NCI-H2081 (cell line): ENCODE data around the gene CLSTN2.

Source experiments
- DNase-seq, 2 experiments: peaks; one replicate each; lab custom pipeline; 2025; lab: John Stamatoyannopoulos, UW

The CLSTN2 gene

DNA sequence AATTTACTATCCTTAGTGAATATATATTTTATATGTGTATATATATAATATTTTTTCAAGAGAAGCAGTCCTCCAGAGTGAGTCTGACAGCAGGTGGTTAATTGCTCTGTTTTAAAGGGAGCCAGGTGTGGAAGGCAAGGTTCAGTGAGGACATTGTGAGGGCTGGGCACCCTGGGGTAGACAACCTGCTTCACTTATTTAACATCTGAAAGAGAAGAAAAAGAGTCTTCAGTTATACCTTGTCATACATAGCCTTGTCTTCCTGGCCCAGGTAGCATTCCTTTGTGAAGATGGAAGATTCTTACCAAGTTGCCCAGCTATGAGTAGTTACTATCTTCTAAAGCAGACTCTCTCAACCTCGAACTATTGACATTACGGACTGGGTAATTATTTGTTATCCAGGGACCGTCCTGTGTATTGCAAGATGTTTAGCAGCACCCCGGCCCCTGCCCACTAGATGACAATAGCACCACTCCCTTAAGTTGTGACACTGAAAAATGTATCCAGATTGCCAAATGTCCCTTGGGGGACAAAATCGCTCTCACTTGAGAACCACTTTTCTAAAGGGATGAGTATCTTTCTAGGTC lies 406.9 kb downstream of the CLSTN2 start:
- DNase-seq, result peak; percentile 69 to 87

DNA sequence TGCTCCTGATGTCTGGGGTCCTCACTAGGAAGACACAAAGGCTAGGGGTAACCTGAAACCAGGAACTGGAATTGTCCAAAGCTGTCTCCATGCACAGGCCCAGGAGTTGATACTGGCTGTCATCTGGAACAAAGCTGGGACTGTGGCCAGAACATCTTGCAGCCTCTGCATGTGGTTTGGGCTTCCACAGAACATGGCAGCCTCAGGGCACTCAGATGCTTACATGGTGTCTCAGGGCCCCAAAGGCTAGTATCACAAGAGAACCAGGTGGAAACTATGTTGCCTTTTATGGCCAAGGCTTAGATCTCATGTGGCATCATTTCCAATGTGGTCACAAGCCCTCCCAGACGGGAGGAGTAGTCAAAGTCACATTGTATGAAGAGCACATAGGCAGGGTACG lies 407.7 kb downstream of the CLSTN2 start:
- DNase-seq, result peak; percentile 43 to 85

DNA sequence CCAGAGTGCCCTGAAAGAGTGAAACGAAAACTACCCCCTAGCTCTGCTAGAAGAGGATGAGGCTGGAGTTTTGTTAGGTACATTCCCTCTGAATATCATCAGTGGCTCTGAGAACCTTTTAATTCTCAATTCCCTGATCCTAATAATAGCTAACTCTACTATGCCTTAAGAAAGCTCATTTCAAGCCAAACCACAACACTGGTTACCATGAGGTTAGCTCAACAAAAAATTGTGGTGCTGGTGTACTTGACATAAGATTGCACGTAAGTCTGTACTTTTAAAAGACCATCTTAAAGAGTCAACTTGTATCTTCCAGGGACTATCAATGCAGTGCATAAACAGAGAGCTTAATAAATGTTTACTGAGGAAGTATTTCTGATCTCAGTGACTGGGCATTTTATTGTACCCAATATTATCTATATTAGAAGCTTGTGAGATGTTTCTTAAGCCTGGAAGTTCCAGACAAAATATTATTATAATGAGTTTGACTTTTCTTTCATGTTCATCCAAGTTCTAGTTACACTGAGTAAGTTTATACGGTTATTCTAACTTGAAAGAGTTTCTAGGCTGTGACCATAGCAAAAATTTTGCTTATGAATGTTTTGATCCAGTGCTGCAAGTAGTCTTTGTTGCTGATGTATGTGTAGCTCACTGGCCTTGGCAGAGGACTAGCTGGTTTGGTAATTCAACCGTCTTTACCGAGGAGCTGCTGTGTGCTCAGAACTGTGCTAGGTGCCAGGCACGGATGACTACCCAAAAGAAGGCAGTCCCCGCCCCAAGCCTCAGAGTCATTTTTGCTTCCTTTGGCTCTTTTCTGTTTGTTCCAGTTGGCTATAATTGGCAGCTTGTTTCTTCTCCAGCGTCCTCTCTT lies 408.5 kb downstream of the CLSTN2 start:
- DNase-seq, result no peak

DNA sequence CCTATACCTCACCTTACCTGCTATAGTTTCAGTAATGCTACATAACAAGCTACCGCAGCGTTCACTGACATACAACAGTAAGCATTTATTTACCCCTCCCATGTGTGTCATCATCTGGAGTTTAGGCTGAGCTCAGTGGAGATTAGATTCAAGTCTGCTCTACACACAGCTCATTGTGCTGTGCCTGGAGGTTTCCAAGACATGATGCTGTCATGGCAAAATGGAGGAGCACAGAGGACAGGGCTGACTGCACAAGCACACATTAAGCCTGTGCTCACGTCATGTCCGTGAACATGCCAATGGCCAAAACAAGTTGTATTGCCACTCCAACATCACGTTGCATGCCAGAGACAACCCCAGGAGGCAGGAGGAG lies 409.1 kb downstream of the CLSTN2 start:
- DNase-seq, result peak in 1 of 2 experiments; percentile 35

DNA sequence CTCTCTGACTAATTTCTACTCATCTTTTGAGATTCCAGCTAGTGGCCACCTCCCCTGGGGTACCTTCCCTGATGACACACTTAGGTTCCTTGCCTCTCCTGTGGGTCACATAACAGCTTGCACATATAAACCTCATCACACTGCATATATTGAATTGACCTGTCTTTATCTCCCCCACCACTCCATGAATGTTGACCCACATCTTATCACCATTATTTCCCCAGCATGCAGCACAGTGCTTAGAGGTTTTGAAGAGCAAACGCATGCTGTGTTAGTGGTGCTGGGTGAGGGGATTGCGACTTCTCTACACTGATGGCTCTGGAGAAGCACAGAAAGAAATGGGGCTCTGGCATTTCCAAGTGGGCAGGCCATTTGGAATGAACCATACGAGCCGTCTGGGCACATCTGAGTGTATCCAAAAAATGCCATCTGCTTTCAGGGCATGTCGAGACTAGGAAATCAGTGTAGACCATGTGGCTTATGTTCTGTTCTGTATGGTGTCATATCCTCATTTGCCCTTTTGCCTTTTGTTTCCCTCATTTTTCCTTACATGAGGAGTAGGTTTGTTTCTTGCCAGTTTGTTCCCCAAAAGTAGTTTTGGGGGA lies 409.7 kb downstream of the CLSTN2 start:
- peak in 1 of 2 experiments; percentile 49 for DNase-seq

- DNase-seq, result peak in 1 of 2 experiments; percentile 9
These were observed 412.2 kb downstream of the CLSTN2 start for GRCh38 chr3:140347151-140347550.

DNA sequence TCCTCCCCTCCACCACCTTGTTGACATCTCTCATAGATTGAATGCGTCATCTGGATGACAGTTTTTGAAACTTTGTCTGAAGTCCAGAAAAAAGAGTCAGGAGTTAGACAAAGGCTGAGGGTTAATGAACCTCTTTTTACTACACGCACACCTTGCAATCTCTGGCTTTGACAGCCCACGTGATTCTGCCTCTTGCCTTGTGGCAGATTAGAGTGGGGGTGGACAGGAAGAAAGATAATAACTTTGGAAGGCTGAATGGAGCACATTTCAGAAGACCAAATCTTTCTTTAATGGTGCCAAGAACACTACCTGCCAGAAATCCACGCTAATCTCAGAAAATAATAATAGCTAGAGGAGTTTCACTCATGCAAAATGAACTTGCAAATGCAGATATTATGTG lies 415.0 kb downstream of the CLSTN2 start:
- DNase-seq, result no peak

GRCh38 chr3:140351466-140351865 lies 416.5 kb downstream of the CLSTN2 start:
- DNase-seq, result no peak

- no peak for DNase-seq
These were observed 420.5 kb downstream of the CLSTN2 start for GRCh38 chr3:140355481-140355880.

- peak in 1 of 2 experiments; percentile 21 for DNase-seq
These were observed 423.7 kb downstream of the CLSTN2 start for GRCh38 chr3:140358686-140359085.

GRCh38 chr3:140359233-140359995 lies 424.4 kb downstream of the CLSTN2 start:
- DNase-seq, result peak in 1 of 2 experiments; percentile 80

DNA sequence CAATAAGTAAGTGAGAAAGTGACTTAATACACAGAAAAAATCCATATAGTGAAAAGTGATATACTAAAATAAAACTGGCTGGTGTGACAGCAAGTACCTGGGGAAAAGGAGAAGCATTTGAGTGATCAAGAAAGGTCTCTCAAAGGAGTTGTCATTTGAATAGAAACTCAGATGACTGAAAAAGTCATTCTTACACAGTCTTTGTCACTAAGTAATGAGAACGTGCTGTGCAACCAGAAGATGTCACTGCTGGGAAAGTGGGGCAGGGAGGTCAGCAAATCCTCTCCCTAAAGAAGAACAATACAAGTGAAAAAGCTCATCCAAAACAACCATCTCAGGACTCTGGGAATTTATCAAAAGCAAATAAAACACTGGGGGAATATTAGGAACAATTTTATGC lies 425.3 kb downstream of the CLSTN2 start:
- peak in 1 of 2 experiments; percentile 15 for DNase-seq

GRCh38 chr3:140363801-140364200 lies 428.8 kb downstream of the CLSTN2 start:
- peak; percentile 33 to 78 for DNase-seq

- peak in 1 of 2 experiments; percentile 14 for DNase-seq
These were observed 431.1 kb downstream of the CLSTN2 start for GRCh38 chr3:140365872-140366697.

DNA sequence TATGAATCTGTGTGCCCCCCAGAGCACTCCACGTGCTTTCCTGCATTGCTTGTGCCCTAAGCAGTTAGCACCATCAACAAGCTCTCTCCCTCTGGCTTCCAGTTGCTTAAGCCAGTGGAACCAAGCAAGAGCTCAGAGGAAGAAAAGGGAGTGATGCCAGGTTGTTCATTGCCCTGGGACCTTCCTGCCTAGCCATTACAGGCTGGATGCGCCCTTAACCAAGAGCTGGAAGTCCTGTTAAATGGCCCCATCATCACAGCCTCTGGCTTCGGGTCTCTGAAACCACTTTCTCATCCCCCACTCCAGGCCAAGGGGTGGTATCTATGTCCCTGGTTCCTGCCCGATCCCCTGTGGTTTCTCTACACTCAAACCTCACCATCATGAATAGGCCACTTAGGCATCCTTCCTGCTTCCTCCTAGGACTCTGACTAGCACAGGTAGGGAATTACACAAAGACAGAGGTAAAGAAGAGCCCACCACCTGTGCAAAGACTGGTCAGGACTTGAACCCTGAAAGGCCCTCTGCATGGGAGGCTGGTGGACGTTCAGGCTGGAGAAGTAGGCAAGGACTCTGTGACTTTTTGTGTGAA lies 433.3 kb downstream of the CLSTN2 start:
- DNase-seq, result no peak

DNA sequence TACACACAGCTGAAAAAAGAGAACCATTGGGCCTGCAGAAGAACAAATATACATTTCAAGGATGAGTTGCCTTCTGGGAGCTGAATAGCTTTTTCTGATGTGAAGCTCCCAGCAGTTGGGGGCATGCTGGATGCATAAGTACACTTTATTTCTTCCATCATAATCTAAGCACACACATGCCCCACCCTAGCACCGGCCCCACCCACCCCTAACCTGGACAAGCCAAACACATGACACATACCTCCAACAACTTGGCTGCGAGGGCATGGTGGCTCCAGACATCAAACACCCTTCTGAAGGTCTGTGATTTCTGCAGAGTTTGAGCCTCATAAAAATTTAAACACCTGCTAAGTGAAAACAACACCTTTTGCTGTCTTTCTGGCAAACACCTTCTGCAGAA lies 435.7 kb downstream of the CLSTN2 start:
- no peak for DNase-seq

GRCh38 chr3:140373234-140373633 lies 438.2 kb downstream of the CLSTN2 start:
- DNase-seq, result no peak

DNA sequence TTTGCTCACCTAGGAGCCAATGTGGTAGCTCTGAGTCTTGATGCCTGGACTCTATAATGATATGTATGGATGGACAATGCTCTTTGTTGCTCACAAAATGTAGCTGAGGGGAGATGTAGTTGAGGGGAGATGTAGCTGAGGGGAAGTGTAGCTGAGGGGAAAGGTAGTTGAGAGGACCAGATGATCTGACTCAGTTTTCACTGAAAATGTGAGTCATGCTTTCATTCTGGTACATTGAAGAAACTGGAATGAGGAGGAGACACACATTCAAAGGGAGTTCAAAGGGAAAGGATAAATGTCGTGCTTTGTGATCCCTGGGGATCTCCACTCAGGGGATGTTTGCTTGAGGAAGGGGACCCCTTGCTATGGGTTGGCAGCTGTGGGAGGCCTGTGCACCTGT lies 440.0 kb downstream of the CLSTN2 start:
- no peak for DNase-seq

DNA sequence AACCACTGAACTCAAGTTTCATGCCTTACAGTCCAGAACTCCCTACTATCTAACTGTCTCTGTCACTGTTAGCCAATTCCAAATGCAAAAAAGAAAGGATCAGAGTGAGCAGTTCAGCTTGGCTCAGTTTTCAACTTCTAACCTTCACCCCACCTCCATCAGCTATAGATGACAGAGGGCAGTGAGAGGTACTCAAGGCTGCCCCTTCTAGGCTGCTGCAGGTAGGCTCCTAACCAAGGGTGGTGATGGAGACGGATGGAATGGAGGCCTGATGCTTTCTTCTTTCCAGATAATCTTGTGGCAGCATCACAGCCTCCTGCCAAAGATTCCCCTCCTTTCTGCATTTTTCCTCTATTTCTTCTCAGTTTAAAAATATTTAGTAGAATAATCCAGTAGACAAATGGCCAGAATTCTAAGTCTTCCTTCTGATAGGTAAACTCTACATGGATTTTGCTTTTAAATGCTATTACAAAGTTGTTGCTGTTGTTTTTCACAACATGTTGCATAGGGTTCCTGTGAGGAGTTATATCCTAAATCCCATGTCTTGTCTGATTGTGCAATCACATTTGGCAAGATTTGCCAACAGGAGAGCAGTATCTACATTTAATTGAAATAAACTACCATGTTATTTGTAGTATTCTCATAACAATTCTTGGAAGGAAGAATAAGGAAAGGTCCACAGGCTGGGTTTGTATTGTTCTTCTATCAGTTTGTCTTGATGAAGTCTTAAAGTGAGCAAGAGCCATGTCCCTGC lies 441.3 kb downstream of the CLSTN2 start:
- DNase-seq, result no peak

- DNase-seq, result no peak
These were observed 442.7 kb downstream of the CLSTN2 start for GRCh38 chr3:140377644-140378043.
